A549 (cell line): ENCODE data around the gene TMEM51. TPM values are rescaled to one million over a fixed set of nuclear protein-coding genes. Genes with fewer than 3 reads are reported as not detected.
A peak's percentile ranks its signal among the peaks of the same experiment; 100 is the strongest.

ENCODE experiments used
- ATAC-seq, 2 experiments: fragments of 200-7000 bp in 1 of 2; fragments of >200 bp in 1 of 2; cut with Nextera tagmentation in 1 of 2; cut with Tn5 transposase in 1 of 2; 3 replicates each; pipeline versions ENCODE4 v1.8.0 to v1.9.1; 2018 to 2020; ENCODE audit warnings: mild to moderate bottlenecking in 1 of 2, moderate library complexity in 1 of 2
- CTCF ChIA-PET: fragments of 300-600 bp; sonication (Branson Sonifier 250); formaldehyde crosslinking; extraction: SDS; loops from one replicate; lab custom pipeline; 2021; ENCODE audit warnings: antibody characterized with exemption, inconsistent platforms; lab: Yijun Ruan, JAX
- POLR2A ChIA-PET: fragments of 350-600 bp; formaldehyde crosslinking; extraction: SDS; loops from one replicate; lab custom pipeline; 2021; ENCODE audit warnings: antibody characterized with exemption, inconsistent platforms; lab: Yijun Ruan, JAX
- DNase-seq, 2 experiments: peaks; one replicate each; pipeline versions ENCODE4 v3.0.0 to v3.0.0-alpha.2; 2011 to 2016; ENCODE audit warnings: low read depth in 1 of 2, low spot score in 1 of 2
- FAIRE-seq: peaks from 2 replicates; lab custom pipeline; 2011; peaks lifted over from hg19 to GRCh38; lab: Jason Lieb, UNC
- H3K27ac ChIP-seq, 2 experiments: fragments of >200 bp; sonication (Bioruptor Twin); formaldehyde crosslinking; 3 replicates each; pipeline ENCODE4 v1.5.1; 2016 to 2017
- H3K4me1 ChIP-seq: fragments of >200 bp; sonication (Bioruptor Twin); formaldehyde crosslinking; 3 replicates; pipeline ENCODE4 v1.6.1; 2016
- H3K4me2 ChIP-seq: fragments of >200 bp; sonication (Bioruptor Twin); formaldehyde crosslinking; 3 replicates; pipeline ENCODE4 v1.6.1; 2016
- H3K4me3 ChIP-seq: fragments of >200 bp; sonication (Bioruptor Twin); formaldehyde crosslinking; 3 replicates; pipeline ENCODE4 v1.5.1; 2016
- H3K9me3 ChIP-seq: fragments of >200 bp; sonication (Bioruptor Twin); formaldehyde crosslinking; 3 replicates; pipeline ENCODE4 v1.6.1; 2016
- ATOH8 ChIP-seq: fragments of 250-450 bp; sonication (Bioruptor Pico); IDR thresholded peaks from 2 replicates; pipeline ENCODE4 v1.5.0; 2020; ENCODE audit warnings: low read depth, mild to moderate bottlenecking, moderate library complexity
- BCL3 ChIP-seq: fragments of >200 bp; sonication (Bioruptor Twin); formaldehyde crosslinking; IDR thresholded peaks from 3 replicates; pipeline ENCODE4 v1.6.1; 2016
- CTCF ChIP-seq: fragments of >200 bp; sonication (Bioruptor Twin); formaldehyde crosslinking; IDR thresholded peaks from 3 replicates; pipeline ENCODE4 v1.5.1; 2016
- E2F6 ChIP-seq: IDR thresholded peaks from 2 replicates; pipeline ENCODE4 v1.6.1; 2012; ENCODE audit warnings: low read depth, borderline replicate concordance
- FOSL2 ChIP-seq, 2 experiments: fragments of 450-650 bp in 1 of 2; fragments of >200 bp in 1 of 2; sonication (Bioruptor Twin) in 1 of 2; formaldehyde crosslinking; IDR thresholded peaks; 2 replicates each; pipeline versions ENCODE4 v1.5.0 to v1.6.1; 2016 to 2020; ENCODE audit warnings: mild to moderate bottlenecking in 1 of 2, moderate library complexity in 1 of 2
- HOXA7 ChIP-seq: fragments of 250-450 bp; sonication (Bioruptor Pico); IDR thresholded peaks from 2 replicates; pipeline ENCODE4 v1.5.0; 2020; ENCODE audit warnings: mild to moderate bottlenecking, moderate library complexity
- HOXB13 ChIP-seq: fragments of 250-450 bp; sonication (Bioruptor Pico); IDR thresholded peaks from 2 replicates; pipeline ENCODE4 v1.5.0; 2020; ENCODE audit warnings: low read depth, mild to moderate bottlenecking, moderate library complexity
- HOXB5 ChIP-seq: fragments of 250-450 bp; sonication (Bioruptor Pico); IDR thresholded peaks from 2 replicates; pipeline ENCODE4 v1.5.0; 2020; ENCODE audit warnings: mild to moderate bottlenecking, moderate library complexity
- JUN ChIP-seq, 2 experiments: fragments of >200 bp; sonication (Bioruptor Twin); formaldehyde crosslinking; IDR thresholded peaks; 2 replicates in 1 of 2; 3 replicates in 1 of 2; pipeline ENCODE4 v1.6.1; 2016 to 2017
- JUNB ChIP-seq: fragments of >200 bp; sonication (Bioruptor Twin); formaldehyde crosslinking; IDR thresholded peaks from 2 replicates; pipeline ENCODE4 v1.6.1; 2016
- KDM1A ChIP-seq: fragments of 200-600 bp; sonication (generic); IDR thresholded peaks from 2 replicates; pipeline ENCODE4 v1.6.1; 2016; ENCODE audit warnings: low read depth, mild to moderate bottlenecking
- KDM5A ChIP-seq: fragments of 200-600 bp; sonication (generic); IDR thresholded peaks from 2 replicates; pipeline ENCODE4 v1.6.1; 2016; ENCODE audit warnings: antibody characterized with exemption, mild to moderate bottlenecking
- MAFK ChIP-seq: fragments of 450-650 bp; IDR thresholded peaks from 2 replicates; pipeline ENCODE4 v1.6.1; 2014; ENCODE audit not compliant: partially characterized antibody
- MAX ChIP-seq: IDR thresholded peaks from 2 replicates; pipeline ENCODE4 v1.6.1; 2012
- RARB ChIP-seq: fragments of 250-450 bp; sonication (Bioruptor Pico); IDR thresholded peaks from 2 replicates; pipeline ENCODE4 v1.8.0; 2021; ENCODE audit warnings: mild to moderate bottlenecking, moderate library complexity
- RCOR1 ChIP-seq: fragments of 150-350 bp; IDR thresholded peaks from 2 replicates; pipeline ENCODE4 v1.6.1; 2014; ENCODE audit warnings: antibody characterized with exemption, low read length, low read depth
- RNF2 ChIP-seq: fragments of 200-600 bp; sonication (generic); IDR thresholded peaks from 2 replicates; pipeline ENCODE4 v1.6.1; 2016; ENCODE audit warnings: low read depth, mild to moderate bottlenecking, antibody characterized with exemption, moderate library complexity, borderline replicate concordance
- SMC3 ChIP-seq: fragments of >200 bp; sonication (Bioruptor Twin); formaldehyde crosslinking; IDR thresholded peaks from 3 replicates; pipeline ENCODE4 v1.6.1; 2018; ENCODE audit warnings: inconsistent platforms
- SREBF2 ChIP-seq: fragments of 450-650 bp; IDR thresholded peaks from 2 replicates; pipeline ENCODE4 v1.6.1; 2014; ENCODE audit warnings: mild to moderate bottlenecking, moderate library complexity
- ZSCAN20 ChIP-seq: fragments of 250-450 bp; sonication (Bioruptor Pico); IDR thresholded peaks from 2 replicates; pipeline ENCODE4 v1.8.0; 2022; ENCODE audit warnings: mild to moderate bottlenecking, moderate library complexity
- WGBS: methylation state at CpG from one replicate; pipeline ENCODE4 v1.1.6; 2017; ENCODE audit errors: missing lambda C conversion rate; 5-methylcytosine and 5-hydroxymethylcytosine counted together
- polyA minus RNA-seq: library from RNA; depleted of rRNA, polyadenylated mRNA; stranded (reverse); fragments of >200 nt; gene quantifications from 2 replicates; pipeline ENCODE4 v1.2.3, GENCODE V29; 2011; rRNA and poly(A)+ RNA removed
- polyA plus RNA-seq, 4 experiments: library from polyadenylated mRNA; depleted of rRNA in 3 of 4; stranded (reverse); fragments of >200 nt; fragmentation: RNase III in 1 of 4; extraction: RNeasy Plus Mini Kit Qiagen cat#74134 plus additional on column Dnase treatment in 1 of 4; gene quantifications; 2 replicates in 3 of 4; 3 replicates in 1 of 4; pipeline ENCODE4 v1.2.3, GENCODE V29; 2011 to 2017

The TMEM51 gene
- polyA plus RNA-seq (2011; rRNA removed), result 14.3 and 20.0 TPM in 2 replicates
- polyA plus RNA-seq (2012; cell fraction: cytosol; rRNA removed), result 21.8 and 26.3 TPM in 2 replicates
- 34.5 and 38.7 TPM in 2 replicates for polyA plus RNA-seq (2012; cell fraction: nucleus; rRNA removed)
- polyA plus RNA-seq (2017; fragmentation: RNase III; extraction: RNeasy Plus Mini Kit Qiagen cat#74134 plus additional on column Dnase treatment), result 20.9 to 24.2 TPM (median 22.8 TPM) in 3 replicates
- polyA minus RNA-seq, result 8.4 and 9.5 TPM in 2 replicates

- ChIA-PET POLR2A (interaction anchor here (1.2 to 2.1 kb wide), 4 partner anchors 26 to 132 kb away, joined by 3 to 8 read pairs (median 6); no protein-coding TSS in a partner anchor), CTCF (interaction anchor here (0.6 to 8.4 kb wide), 30 partner anchors 11 to 282 kb away, joined by 3 to 133 read pairs (median 8); partner anchors contain the start of gene FHAD1)
- DNase-seq (peak; percentile 46 to 72), ATAC-seq (peak; percentile 72 to 82), FAIRE-seq (no peak)
- 0% methylated on average over 5 of the region's 56 CpGs for WGBS
- TF ChIP-seq MAFK (no peak), HOXB5 (CRISPR knock-in tag) (no peak), JUNB (no peak), HOXA7 (no peak), ATOH8 (CRISPR knock-in tag) (no peak), MAX (peak; percentile 7; the same call in 1 of the 2 replicates), SMC3 (no peak)
- H3K4me1 ChIP-seq, result peaks cover 42% of the 10 kb centered on the region
- peak within 1 kb of the TSS; percentile 99 for H3K4me2 ChIP-seq
- H3K4me3 ChIP-seq, result peak within 1 kb of the TSS; percentile 88
- no peaks in the 10 kb centered on the region for H3K9me3 ChIP-seq
- peak within 1 kb of the TSS; percentile 93 to 99 for H3K27ac ChIP-seq
Observed at GRCh38 chr1:15153184-15153841, at the start of gene TMEM51. TMEM51 (plus strand) TSS chr1:15153747; CDS start chr1:15215088, 61,341 bp downstream.

- ATAC-seq, result no peak
- no peaks in the 10 kb centered on the region for H3K4me1 ChIP-seq
- 32% methylated on average over 8 of the region's 10 CpGs for WGBS
- DNase-seq, result no peak
- FAIRE-seq, result no peak
- no peak for TF ChIP-seq RARB (CRISPR knock-in tag)
- no peak for TF ChIP-seq KDM5A
- TF ChIP-seq CTCF, result no peak
- TF ChIP-seq ATOH8 (CRISPR knock-in tag), result no peak
- no peak for TF ChIP-seq FOSL2 (IDR thresholded peaks at IDR 0.05)
- no peak for TF ChIP-seq FOSL2 (CRISPR knock-in tag; IDR thresholded peaks at IDR 0.05)
- TF ChIP-seq SREBF2, result no peak
- no peak for TF ChIP-seq BCL3
- no peak for TF ChIP-seq HOXB5 (CRISPR knock-in tag)
- no peak for TF ChIP-seq HOXB13 (CRISPR knock-in tag)
- no peak for TF ChIP-seq JUNB
- no peak for TF ChIP-seq RCOR1
- TF ChIP-seq JUN (IDR thresholded peaks at IDR 0.05), result no peak
- no peak for TF ChIP-seq MAX
- no peak for TF ChIP-seq KDM1A
- no peak for TF ChIP-seq E2F6
- TF ChIP-seq ZSCAN20, result no peak
- TF ChIP-seq RNF2, result no peak
- no peaks in the 10 kb centered on the region for H3K9me3 ChIP-seq
- ChIA-PET CTCF (interaction anchor here (1.4 kb wide), 1 partner anchor 34 kb away, joined by 3 read pairs; no protein-coding TSS in a partner anchor), POLR2A (no interaction called here)
- no peak overlapping the region for H3K27ac ChIP-seq
- H3K4me3 ChIP-seq, result no peak overlapping the region
- no peak overlapping the region for H3K4me2 ChIP-seq
Observed at GRCh38 chr1:15103906-15104305, 49.6 kb upstream of the TMEM51 start.
